HS-27A (cell line): Measurements from ENCODE around the gene TMX3.

Experiments used
- DNase-seq: peaks from one replicate; pipeline ENCODE4 v3.0.0-alpha.2; 2012; ENCODE audit warnings: low read depth, missing footprints

Gene TMX3

GRCh38 chr18:68707646-68708045 is 7.3 kb downstream of the TMX3 start:
- no peak for DNase-seq

DNA sequence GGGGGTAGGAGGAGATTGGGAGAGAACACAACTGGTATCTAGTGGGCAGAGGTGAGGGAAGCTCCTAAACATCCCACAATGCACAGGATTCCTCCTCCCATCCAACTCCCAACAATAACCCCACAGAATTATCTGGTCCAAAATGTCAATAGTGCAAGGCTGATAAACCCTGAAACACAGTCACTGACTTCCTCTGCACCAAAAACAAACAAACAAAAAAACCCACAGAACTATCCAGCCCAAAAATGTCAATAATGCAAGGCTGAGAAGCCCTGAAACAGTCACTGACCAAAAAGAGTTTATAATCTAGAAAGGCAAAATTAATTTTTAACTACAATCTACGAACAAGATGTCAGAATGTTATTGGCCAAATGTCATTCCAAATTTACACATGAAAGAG is 9.8 kb downstream of the TMX3 start:
- DNase-seq: no peak

- no peak for DNase-seq
Observed at GRCh38 chr18:68703326-68703725, 11.6 kb downstream of the TMX3 start.

DNA sequence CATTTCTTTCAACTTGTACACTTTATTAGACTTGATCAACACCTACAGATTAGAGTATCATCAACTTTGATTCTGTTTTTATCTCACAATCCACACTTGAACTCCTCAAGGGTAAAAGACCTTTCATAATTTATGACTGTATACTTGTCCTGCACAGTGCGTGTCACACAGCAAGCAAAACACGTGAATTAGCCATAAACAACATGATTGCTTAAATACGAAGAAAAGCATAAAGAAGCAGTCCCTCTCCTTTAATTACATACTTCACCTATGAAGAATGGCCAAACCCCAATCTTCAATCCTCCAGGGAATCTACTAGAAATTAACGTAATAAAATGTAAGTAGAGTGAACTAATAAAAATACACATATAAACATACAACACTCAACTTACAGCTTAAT is 13.6 kb downstream of the TMX3 start:
- DNase-seq: no peak

DNA sequence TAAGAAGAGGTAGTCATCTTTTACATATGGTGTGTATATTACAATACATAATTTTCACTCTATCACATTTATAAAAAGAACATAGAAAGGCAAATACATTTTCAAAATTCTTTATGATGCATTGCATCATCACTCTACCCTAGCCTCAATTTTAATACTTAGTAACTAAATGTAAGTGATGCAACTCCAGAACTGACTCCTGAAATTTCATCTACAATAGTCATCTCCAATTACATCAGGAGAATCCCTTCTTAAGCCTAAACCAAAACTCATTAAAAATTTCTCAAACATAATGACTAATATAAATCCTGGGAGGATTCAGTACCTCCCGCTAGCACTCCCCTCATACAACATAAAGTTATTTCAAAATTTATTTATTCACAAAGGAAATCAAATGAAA is 15.9 kb downstream of the TMX3 start:
- DNase-seq: no peak

DNA sequence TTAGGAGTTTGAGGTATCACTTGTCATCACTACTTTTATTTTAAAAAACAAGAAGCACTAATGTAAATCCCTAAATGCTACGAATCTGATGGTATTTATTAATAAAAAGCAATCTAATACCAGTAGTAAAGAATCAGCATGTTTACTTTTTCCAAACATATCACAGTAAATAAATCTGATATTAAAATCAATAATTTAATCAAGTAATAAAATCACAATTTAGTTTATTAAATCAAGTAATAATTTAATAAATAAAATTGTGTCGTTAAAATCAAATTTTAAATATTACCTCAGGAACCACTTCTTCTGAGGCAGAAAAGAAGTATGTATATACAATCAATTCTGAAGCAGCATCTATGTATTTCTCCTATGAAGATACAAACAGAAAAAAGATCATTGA is 18.0 kb downstream of the TMX3 start:
- DNase-seq: no peak

DNA sequence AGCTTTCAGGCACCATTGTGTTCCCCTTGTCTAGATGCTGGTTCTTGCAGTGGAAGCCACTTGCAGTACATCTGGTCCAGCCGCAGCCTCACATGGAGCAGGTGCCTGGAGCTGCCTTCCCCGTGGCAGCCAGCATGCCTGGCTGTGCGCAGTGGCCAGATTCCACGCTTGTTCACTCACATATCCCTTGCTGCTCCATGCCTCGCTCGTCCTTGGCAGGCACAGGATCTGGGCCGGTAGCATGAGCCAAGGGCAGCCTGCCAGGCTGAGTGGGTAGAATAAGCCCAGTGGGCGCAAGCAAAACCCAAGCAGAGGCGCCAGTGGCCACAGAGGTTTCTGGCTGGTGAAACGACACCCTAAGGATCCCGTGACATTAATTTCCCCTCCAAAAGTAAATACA is 20.6 kb downstream of the TMX3 start:
- DNase-seq: no peak

GRCh38 chr18:68693091-68693815 is 21.7 kb downstream of the TMX3 start:
- no peak for DNase-seq

DNA sequence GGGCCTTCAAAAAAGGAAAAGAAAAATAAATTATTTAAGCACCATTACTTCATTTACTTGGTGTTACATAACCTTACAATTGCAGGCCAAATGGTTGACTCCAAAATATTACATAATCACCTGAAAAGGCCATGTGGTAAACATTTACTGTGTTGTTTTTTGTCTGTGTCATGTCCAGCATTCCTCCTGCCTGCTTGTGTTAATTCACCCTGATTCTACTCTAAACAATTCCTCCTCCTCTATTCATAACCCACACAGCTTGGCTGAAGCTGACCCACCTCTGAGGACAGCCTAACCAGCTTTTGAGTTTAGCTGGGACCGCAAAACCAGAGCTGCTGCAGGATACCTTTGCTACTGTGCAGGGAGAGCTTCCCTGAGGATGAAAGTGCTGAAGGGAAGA is 35.4 kb downstream of the TMX3 start:
- DNase-seq: no peak

- DNase-seq: no peak
Observed at GRCh38 chr18:68676913-68677312, 38.0 kb downstream of the TMX3 start.

- no peak for DNase-seq
Observed at GRCh38 chr18:68667121-68667520, 47.8 kb downstream of the TMX3 start.

DNA sequence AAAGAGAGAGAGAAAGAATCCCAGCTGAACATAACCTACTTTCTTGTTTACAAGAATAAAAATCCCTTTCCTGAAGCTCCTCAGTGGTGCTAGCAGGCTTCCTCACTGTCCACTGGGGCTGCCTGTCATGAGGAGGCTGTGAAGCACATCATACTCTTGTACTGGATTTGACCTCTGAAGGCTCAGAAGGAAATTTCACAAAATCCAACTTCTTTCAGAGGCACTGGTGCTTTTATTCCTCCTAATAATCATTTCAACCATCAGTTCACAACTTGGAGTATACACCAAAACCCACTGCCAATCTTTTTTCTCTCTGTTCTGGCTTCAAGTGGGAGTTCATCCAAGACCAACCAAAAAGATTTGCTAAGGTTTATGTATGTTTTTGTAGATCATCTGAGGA is 48.5 kb downstream of the TMX3 start:
- DNase-seq: no peak

DNA sequence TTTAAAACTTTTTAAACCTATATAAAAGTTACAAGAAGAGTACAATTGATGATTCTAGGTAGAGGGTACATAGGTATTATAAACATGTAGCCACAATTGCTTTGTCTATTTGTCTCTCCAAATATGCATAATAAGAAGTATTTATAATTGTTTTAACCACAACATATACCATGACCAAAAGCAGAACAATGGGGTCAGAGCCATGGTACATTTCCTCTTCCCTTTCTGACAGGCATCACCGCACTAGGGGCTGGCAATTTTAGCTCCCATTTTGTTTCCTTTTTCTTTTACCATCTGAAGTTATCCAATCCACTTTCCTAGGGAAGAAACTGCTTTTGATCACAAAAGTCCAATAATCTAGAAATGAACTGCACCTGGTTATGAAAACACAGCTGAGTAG is 49.3 kb downstream of the TMX3 start:
- DNase-seq: no peak

- DNase-seq: no peak
Observed at GRCh38 chr18:68662754-68663153, 52.2 kb downstream of the TMX3 start.

- DNase-seq: no peak
Observed at GRCh38 chr18:68660354-68661183, 54.3 kb downstream of the TMX3 start.

DNA sequence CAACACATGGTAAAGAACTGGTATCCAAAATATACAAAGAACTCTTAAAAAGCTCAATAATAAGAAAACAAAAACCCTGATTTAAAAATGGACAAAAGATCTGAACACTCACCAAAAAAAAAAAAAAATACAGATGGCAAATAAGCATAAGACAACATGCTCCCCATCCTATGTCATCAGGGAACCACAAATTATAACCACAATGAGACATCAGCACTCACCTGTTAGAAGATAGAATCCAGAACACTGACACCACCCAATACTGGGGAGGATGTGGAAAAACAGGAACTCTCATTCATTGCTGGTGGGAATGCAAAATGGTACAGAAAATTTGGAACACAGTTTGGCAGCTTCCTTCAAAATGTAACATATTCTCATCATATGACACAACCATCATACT is 66.7 kb downstream of the TMX3 start:
- no peak for DNase-seq

DNA sequence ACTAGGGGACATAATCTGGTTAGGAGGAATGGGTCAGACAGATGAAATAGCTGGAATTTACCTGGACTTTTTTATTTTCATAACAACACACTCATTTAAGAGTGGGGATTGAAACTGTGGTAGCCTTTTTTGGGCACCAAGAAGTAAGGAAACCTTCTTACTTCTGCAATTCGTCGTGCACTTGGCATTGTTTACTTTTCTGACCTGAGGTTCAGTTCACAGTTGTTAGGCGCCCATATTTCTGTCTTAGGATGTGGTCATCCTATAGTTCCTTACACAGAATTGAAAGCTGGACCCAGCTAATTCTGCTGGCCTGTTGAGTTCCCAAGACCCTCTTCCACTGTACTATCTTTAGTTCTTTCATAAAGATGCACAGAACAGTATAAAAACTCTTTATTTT is 72.9 kb downstream of the TMX3 start:
- no peak for DNase-seq

DNA sequence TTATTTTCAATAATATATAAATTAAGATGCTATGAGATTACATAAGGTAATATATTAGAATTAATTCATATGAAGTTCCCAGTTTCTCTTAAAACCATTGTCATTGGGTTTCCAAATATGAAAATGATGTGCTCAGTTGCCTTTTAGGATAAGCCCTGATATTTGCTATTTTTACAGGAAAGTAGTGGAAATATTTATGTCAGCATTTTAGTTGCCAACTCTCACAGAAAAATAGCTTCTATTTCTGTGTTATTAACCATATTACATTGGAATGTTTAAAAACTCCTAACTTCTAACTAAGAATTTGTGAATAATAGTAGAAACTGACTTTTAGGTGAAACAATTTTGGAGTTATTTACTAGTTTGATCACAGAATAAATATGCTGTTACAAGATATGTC is 74.0 kb downstream of the TMX3 start:
- no peak for DNase-seq

- DNase-seq: no peak
Observed at GRCh38 chr18:68638613-68639012, 76.3 kb downstream of the TMX3 start.

GRCh38 chr18:68627812-68628211 is 87.1 kb downstream of the TMX3 start:
- DNase-seq: no peak
